Right renal pelvis (tissue), 4 donors: ENCODE results near the gene C19orf38. TPM values are rescaled to one million over a fixed set of nuclear protein-coding genes. Genes with fewer than 3 reads are reported as not detected.

Source experiments
- DNase-seq, 4 donors: peaks; one replicate each; pipeline ENCODE4 v3.0.0-alpha.2; 2013; ENCODE audit warnings: low read depth in 4 of 4, low spot score in 3 of 4, missing footprints in 1 of 4
- polyA plus RNA-seq, 4 donors: library from polyadenylated mRNA; unstranded; fragments of 120-200 nt; gene quantifications; one replicate each; pipeline ENCODE4 v1.2.1, GENCODE V29; 2013; ENCODE audit not compliant: insufficient read length in 4 of 4

Gene C19orf38
- 1 to 10 TPM; 1.5 to 2.3 (median 2.0) TPM for polyA plus RNA-seq

DNA sequence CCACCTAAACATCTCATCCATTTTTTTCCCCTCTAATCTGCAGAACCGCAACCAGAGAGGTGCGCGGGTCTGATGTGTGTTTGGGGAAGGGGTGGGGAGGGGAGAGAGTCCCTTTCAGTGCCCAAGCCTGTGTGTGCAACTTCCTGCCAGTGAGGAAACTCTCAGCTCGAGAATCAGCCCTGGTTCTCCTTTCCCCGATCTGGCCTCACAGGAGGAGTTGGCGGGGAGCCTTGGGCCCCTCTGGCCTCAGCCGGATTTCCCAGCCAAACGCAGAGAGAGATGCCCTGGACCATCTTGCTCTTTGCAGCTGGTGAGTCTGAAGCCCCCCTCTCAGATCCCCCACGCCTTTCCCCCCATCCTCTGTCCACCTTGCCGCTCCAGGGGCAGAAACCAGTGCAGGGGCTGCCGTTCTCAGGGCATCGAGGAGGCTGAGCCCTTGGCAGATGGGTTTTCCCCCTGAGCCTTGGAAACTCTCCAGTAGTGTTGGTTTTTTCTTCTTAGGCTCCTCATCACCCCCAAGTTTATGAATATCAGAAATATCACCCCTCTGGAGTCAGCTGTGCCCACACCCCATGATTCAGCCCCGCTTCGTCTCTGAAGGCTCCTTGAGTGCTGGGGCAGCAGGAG lies at the start of gene C19orf38:
C19orf38 (plus strand) TSS at position 186 of the 627 bp plus-strand sequence; CDS start at position 280, 94 bp downstream.
- DNase-seq: no peak

GRCh38 chr19:10800488-10800887 lies 47.7 kb upstream of the C19orf38 start:
- no peak for DNase-seq

- DNase-seq: no peak
Observed at GRCh38 chr19:10802479-10802878, 45.7 kb upstream of the C19orf38 start.

- no peak for DNase-seq
Observed at GRCh38 chr19:10803252-10803651, 45.0 kb upstream of the C19orf38 start.

GRCh38 chr19:10805065-10805757 lies 43.0 kb upstream of the C19orf38 start:
- DNase-seq: no peak

- no peak for DNase-seq
Observed at GRCh38 chr19:10805758-10806247, 42.4 kb upstream of the C19orf38 start.

GRCh38 chr19:10808937-10809649 lies 39.1 kb upstream of the C19orf38 start:
- DNase-seq: no peak

DNA sequence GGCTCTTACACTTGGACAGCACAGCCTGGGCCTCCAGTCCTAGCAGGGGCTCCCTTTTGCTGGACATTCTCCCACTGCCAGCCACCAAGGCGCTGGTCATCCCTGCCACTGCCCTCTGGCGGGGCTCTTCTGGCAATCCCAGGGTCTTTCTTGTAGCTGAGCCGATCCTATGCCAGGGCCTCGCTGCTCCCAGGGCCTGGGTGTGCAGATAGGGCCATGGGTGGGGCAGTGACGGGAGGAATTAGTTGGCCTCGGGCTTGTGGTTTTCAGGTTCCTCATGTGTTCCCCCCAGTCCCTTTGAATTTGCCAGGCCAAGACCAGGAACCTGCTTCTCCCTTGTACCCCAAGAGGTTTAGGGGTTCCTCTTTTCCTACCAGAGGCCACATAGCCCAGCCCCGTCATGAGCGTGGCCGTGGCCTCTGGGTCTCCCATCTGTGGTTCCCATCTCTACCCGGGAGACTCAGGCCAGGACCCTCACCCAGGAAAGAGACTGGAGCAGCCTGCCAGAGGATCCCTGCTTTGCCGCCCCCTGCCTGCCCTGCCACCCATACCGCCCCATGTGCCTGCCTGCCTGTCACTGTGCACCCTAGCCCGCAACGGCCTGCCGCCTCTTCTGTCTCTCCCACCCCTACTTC lies 38.4 kb upstream of the C19orf38 start:
- no peak for DNase-seq

- no peak for DNase-seq
Observed at GRCh38 chr19:10811391-10812111, 36.7 kb upstream of the C19orf38 start.

DNA sequence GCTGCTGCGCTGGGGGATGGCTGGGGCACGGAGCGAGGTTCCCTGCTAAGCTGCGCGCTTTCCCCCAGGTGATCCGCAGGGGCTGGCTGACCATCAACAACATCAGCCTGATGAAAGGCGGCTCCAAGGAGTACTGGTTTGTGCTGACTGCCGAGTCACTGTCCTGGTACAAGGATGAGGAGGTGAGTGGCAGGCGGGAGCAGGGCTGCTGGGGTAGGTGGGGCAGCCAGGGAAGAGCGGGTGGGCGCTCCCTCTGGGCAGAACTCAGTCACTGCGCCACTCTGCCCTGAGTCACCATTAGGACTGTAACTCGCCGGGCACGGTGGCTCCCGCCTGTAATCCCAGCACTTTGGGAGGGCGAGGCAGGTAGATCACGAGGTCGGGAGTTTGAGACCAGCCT lies 36.0 kb upstream of the C19orf38 start:
- DNase-seq: no peak

DNA sequence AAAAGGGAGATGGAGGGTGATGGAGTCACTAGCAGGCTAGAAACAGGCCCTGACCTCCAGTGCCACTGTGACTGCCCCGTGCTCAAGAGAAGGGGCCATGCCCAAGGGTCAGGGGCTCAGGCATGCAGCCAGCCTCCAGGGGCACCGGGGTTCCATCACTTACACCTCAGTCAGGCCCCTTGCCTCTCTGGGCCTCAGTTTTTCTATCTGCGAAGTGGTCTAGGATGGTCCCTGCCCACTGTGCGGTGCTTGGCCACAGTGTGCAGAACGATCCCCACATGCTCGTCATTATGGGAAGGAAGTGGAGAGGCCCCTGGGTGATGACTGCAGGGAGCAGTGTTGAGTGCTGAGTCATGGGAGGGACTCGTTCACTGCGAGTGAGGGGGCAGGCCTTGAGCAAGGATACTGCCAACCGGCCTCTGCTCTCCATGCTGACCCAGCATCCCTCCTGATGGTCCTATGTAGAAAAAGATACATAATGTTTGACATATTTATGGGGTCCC lies 35.3 kb upstream of the C19orf38 start:
- DNase-seq: no peak

- no peak for DNase-seq
Observed at GRCh38 chr19:10815007-10815536, 33.1 kb upstream of the C19orf38 start.

DNA sequence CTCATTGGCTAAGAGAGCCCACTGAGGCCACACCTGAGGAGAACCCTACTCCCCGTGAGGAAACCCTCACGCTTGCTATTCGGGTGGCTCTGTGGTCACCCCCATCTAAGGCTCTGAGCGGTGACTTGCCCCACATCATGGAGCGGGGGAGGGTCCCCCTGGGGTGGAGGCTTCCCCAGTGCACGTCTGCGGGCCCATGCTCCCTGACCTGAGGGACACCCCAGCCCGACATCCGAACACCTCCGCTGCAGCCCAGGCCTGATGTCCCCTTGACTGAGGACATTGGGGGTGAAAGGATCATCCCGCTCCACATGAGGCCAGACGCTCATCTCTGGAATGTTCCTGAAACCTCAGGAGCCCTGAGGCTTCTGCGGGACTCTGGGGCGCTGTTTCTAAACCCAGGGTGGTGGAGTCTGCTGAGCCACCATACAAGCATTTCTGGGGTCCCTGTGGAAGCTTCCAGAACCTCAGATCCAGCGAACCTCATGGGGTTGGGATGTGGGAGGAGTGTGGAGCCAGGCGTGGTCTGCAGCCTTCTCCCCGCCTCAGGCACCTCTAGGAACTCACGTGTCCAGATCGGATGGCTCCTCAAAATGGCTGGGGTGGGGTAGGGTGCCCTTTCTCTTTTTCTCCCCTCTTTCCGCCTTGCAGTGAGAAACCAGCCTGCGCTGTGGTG lies 32.1 kb upstream of the C19orf38 start:
- no peak for DNase-seq

GRCh38 chr19:10816691-10817090 lies 31.5 kb upstream of the C19orf38 start:
- no peak for DNase-seq

DNA sequence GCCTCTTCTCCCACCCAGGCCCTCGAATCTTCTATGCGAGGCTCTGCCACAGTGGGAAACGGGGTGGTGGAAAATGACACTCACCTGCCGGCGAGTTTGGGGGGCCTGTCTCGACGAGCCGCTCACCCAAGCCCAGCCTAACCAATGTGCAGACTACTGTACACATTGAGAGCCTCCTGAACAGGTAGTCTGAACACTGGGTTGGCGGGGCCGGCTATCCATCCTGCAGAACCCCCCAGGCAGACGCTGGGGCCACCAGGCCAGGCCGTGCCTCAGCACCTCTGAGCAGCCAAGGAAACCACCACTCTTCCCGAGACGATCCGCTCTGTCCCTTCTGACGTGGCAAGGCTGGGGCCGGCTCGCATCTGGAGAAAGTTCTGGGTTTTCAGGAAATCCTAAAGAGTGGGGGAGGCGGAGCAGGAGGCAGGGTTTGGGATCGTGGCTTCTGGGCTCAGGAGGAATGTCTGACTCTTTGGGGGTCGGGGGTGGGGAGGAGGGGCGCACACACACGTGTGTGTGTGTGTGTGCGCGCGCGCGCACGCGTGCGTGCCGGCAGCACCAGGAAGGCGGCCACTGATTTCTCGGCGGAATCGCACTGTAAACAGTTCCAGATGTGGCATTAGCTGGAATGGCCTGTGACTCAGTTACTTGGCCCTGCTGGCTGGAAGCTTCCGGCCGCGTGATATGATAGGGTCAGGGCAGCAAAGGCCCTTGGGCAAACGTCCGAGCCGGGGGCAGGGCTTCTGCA lies 30.8 kb upstream of the C19orf38 start:
- DNase-seq: peak in 2 of 4 donors; percentile 21 to 35

DNA sequence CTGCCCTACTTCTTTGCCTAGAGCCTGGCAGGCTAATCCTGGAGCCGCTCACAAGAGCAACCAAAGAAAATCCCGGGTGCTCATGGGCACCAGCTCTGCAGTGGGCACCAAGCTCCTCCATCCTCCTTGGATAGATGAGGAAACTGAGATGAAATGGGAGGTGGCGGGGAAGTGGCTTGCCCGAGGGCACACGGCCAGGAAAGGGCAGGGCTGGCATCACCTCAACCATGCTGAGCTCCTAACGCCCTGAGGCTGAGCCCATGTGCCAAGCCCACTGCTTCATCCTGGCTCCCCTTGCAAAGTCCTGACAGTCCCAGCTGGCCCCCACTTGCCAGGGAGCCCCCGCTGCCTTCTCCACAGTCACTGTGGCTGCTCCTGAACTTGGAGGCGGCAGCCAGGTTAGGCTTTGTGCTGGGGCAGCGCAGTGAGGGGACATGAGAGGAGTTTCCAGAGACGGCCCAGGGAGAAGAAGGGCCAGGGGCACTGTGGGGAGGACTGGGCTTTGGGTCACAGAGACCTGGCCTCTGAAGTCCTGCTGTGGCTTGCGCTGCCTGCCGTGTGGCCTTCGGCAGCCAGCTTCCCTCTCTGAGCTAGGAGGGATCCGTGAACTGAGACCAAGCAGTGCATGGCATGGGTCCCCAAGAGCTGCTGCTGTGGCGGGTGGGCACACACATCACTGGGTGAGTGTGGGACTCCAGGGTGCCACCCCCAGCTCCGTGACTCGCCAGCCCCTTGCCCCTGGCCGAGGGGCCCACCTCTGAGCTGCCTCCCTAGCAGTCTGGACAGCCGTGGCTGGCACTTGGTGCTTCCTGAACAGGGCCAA lies 29.7 kb upstream of the C19orf38 start:
- DNase-seq: no peak

- DNase-seq: no peak
Observed at GRCh38 chr19:10819124-10820060, 28.8 kb upstream of the C19orf38 start.
